Panc1 (cell line): ENCODE data around the gene DUSP23. TPM values are rescaled to one million over a fixed set of nuclear protein-coding genes. Genes with fewer than 3 reads are reported as not detected.

ENCODE experiments used
- ATAC-seq: fragments of 200-7000 bp; cut with Tn5 transposase; 2 replicates; pipeline ENCODE4 v1.9.1; 2020; ENCODE audit warnings: mild to moderate bottlenecking, moderate library complexity
- BruUV-seq: library from RNA; stranded (reverse); fragments of 400-500 nt; replicated peaks from 2 replicates; lab custom pipeline; 2021; lab: Mats Ljungman, UMichigan
- CTCF ChIA-PET: fragments of 300-600 bp; sonication (Branson Sonifier 250); formaldehyde crosslinking; loops from one replicate; lab custom pipeline; 2022; ENCODE audit warnings: antibody characterized with exemption; lab: Charles Lee
- POLR2A ChIA-PET: fragments of 300-600 bp; sonication (Branson Sonifier 250); formaldehyde crosslinking; loops from one replicate; lab custom pipeline; 2022; ENCODE audit warnings: antibody characterized with exemption; lab: Charles Lee
- DNase-seq: peaks from one replicate; pipeline ENCODE4 v3.0.0-alpha.2; 2010; ENCODE audit warnings: low read depth, low spot score
- H3K27ac ChIP-seq: 2 replicates; pipeline ENCODE4 v1.5.1; 2011; ENCODE audit warnings: mild to moderate bottlenecking, low read length, inconsistent platforms
- H3K27me3 ChIP-seq: fragments of 200-500 bp; sonication (Bioruptor generic); 2 replicates; pipeline ENCODE4 v1.6.0; 2014; ENCODE audit warnings: low read length, inconsistent platforms; ENCODE audit not compliant: control insufficient read depth, insufficient read depth
- H3K36me3 ChIP-seq: fragments of 200-500 bp; sonication (Bioruptor generic); 2 replicates; pipeline ENCODE4 v1.5.1; 2014; ENCODE audit warnings: inconsistent platforms, mild to moderate bottlenecking, low read length, moderate library complexity; ENCODE audit not compliant: control insufficient read depth, insufficient read depth
- H3K4me1 ChIP-seq: 2 replicates; pipeline ENCODE4 v1.5.1; 2011; ENCODE audit warnings: inconsistent platforms, mild to moderate bottlenecking, low read length, moderate library complexity; ENCODE audit not compliant: control insufficient read depth, insufficient read depth
- H3K4me3 ChIP-seq, 2 experiments: 2 replicates each; pipeline ENCODE4 v1.5.1; 2011 to 2012; ENCODE audit warnings: low read depth in 2 of 2, low read length in 2 of 2, mild to moderate bottlenecking in 2 of 2, inconsistent platforms in 1 of 2, moderate library complexity in 1 of 2
- H3K9me3 ChIP-seq: fragments of 200-500 bp; sonication (Bioruptor generic); 2 replicates; pipeline ENCODE4 v1.5.1; 2014; ENCODE audit warnings: low read depth, mild to moderate bottlenecking, inconsistent platforms, low read length, moderate library complexity; ENCODE audit not compliant: control insufficient read depth, insufficient read depth
- CTCF ChIP-seq: fragments of 450-650 bp; IDR thresholded peaks from 2 replicates; pipeline ENCODE4 v1.5.1; 2017; ENCODE audit warnings: mild to moderate bottlenecking
- POLR2AphosphoS5 ChIP-seq: IDR thresholded peaks from 2 replicates; pipeline ENCODE4 v1.6.1; 2012; ENCODE audit warnings: mild to moderate bottlenecking, low read depth, low read length, moderate library complexity
- SIN3A ChIP-seq: IDR thresholded peaks from 2 replicates; pipeline ENCODE4 v1.6.1; 2012; ENCODE audit warnings: low read depth, mild to moderate bottlenecking, low read length, moderate library complexity, borderline replicate concordance; ENCODE audit not compliant: insufficient read depth
- TCF7L2 ChIP-seq: IDR thresholded peaks from 2 replicates; pipeline ENCODE4 v1.6.1; 2011; ENCODE audit warnings: mild to moderate bottlenecking, low read depth, low read length, inconsistent platforms
- in situ Hi-C: cut with HindIII; loops from 2 replicates; pipeline ENCODE4 v1.10.0; 2016; ENCODE audit warnings: low sequenced_read_pairs, low pct_unique_long_range_greater_than_20kb
- intact Hi-C: fragments of 100-400 bp; cut with micrococcal nuclease; formaldehyde crosslinking; loops from one replicate; pipeline ENCODE4 v1.10.0; 2022; ENCODE audit not compliant: unreplicated experiment
- total RNA-seq: library from RNA; stranded (reverse); gene quantifications from one replicate; pipeline ENCODE4 v1.2.1, GENCODE V29; 2021; ENCODE audit not compliant: unreplicated experiment
- TF ChIP-seq, protein P1 (sequence below), 2 experiments: IDR thresholded peaks; 2 replicates each; pipeline ENCODE4 v1.6.1; 2011 to 2012; ENCODE audit warnings: low read depth in 2 of 2, control low read depth in 1 of 2, low read length in 1 of 2, mild to moderate bottlenecking in 1 of 2, moderate library complexity in 1 of 2; ENCODE audit not compliant: insufficient read depth in 1 of 2

The DUSP23 gene
- total RNA-seq, 1 experiment from 2014 or later: 36.1 TPM

DNA sequence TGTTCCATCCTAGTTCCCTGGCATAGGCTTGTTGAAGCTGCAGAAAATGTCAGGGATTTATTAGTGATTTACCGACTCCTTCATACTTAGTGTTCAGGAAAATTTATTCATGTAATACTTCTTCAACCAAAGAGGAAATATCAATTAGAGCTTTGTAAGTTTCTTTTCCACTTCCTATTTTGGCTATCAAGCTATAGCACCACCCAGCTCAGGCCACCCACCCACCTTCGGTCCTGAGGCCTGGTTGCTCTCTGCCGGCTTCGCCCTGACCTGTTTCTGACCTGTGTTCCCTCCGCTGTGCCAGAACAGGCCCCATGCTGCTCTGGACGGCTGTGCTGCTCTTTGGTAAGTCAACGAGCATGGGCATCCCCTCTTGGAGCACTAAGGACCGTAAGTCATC lies 21.3 kb downstream of the DUSP23 start, which contains the start of gene FCRL6:
Gene FCRL6 (plus strand): TSS at position 250 of the 400 bp plus-strand sequence. CDS start 65 bp downstream, at position 315.
- POLR2A ChIA-PET: no interaction called here
- intact Hi-C loops: no loop called here
- ATAC-seq: no peak

DNA sequence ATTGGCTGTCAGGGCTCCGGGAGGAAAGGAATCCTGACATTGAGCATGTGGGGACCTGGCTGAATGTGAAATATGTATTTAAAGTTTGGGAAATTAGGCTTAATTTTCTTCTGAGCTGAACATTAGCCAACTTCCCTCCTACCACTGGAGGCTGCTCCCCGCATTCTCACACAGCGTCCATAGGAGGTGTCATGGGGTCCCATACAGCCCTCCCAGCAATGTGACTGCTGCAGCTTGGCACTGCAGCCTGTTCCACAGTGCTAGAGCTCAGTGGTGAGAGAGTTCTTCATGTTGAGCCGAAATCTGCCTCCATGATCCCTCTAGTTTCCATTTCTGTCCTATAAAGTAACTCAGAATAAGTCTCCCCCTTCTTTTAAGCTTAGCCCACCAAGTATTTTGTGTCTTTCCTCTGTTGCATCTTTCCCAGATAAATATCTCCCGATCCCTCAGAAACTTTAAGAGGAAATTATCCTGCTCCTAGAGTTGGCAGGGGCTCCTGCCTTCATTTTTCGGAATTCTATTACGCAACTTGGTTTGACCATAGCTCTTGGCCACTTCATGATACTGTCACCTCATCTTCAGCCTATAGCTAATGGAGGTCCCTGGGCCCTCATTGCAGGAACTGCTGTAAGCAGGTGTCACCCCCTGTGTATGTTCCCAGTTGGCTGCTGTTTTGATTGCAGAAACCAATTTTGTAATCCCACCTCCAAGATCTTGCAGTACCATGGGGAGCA lies 23.4 kb downstream of the DUSP23 start:
- in situ Hi-C loops: no loop called here
- no peak for TF ChIP-seq CTCF
- TF ChIP-seq, protein P1, sequence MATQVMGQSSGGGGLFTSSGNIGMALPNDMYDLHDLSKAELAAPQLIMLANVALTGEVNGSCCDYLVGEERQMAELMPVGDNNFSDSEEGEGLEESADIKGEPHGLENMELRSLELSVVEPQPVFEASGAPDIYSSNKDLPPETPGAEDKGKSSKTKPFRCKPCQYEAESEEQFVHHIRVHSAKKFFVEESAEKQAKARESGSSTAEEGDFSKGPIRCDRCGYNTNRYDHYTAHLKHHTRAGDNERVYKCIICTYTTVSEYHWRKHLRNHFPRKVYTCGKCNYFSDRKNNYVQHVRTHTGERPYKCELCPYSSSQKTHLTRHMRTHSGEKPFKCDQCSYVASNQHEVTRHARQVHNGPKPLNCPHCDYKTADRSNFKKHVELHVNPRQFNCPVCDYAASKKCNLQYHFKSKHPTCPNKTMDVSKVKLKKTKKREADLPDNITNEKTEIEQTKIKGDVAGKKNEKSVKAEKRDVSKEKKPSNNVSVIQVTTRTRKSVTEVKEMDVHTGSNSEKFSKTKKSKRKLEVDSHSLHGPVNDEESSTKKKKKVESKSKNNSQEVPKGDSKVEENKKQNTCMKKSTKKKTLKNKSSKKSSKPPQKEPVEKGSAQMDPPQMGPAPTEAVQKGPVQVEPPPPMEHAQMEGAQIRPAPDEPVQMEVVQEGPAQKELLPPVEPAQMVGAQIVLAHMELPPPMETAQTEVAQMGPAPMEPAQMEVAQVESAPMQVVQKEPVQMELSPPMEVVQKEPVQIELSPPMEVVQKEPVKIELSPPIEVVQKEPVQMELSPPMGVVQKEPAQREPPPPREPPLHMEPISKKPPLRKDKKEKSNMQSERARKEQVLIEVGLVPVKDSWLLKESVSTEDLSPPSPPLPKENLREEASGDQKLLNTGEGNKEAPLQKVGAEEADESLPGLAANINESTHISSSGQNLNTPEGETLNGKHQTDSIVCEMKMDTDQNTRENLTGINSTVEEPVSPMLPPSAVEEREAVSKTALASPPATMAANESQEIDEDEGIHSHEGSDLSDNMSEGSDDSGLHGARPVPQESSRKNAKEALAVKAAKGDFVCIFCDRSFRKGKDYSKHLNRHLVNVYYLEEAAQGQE (IDR thresholded peaks at IDR 0.05; ENCODE audit: insufficient read depth in 1 of 2, low read depth in 2 of 2, low read length in 1 of 2): no peak
- no peak for TF ChIP-seq SIN3A
- no peak for TF ChIP-seq TCF7L2

More for the DNA sequence above, 21.3 kb downstream of the DUSP23 start, which contains the start of gene FCRL6:
- Histone ChIP-seq H3K27me3 (peaks cover 22% of the 10 kb centered on the region), H3K27ac (no peak within 1 kb of the TSS), H3K4me1 (no peaks in the 10 kb centered on the region), H3K9me3 (no peaks in the 10 kb centered on the region), H3K4me3 (no peak within 1 kb of the TSS), H3K36me3 (no peaks in the 10 kb centered on the region)
- in situ Hi-C loops: no loop called here
- BruUV-seq: no TSS peak
- CTCF ChIA-PET: no interaction called here
- TF ChIP-seq TCF7L2: no peak
- TF ChIP-seq SIN3A: no peak
- no peak for TF ChIP-seq POLR2AphosphoS5
- TF ChIP-seq, protein P1 (IDR thresholded peaks at IDR 0.05; ENCODE audit: insufficient read depth in 1 of 2, low read depth in 2 of 2, low read length in 1 of 2): no peak
- no peak for TF ChIP-seq CTCF
- DNase-seq: no peak

More for the DNA sequence above, 23.4 kb downstream of the DUSP23 start:
- BruUV-seq: no TSS peak
- no peaks in the 10 kb centered on the region for H3K4me1 ChIP-seq
- ChIA-PET POLR2A (no interaction called here), CTCF (interaction anchor here (0.6 kb wide), 1 partner anchor 9 kb away, joined by 3 read pairs; no protein-coding TSS in a partner anchor)
- no peaks in the 10 kb centered on the region for H3K9me3 ChIP-seq
- no peaks in the 10 kb centered on the region for H3K36me3 ChIP-seq
- no peak overlapping the region for H3K4me3 ChIP-seq
- no peak for ATAC-seq
- H3K27ac ChIP-seq: no peak overlapping the region
- intact Hi-C loops: no loop called here
- DNase-seq: no peak
- H3K27me3 ChIP-seq: peaks cover 16% of the 10 kb centered on the region
